ENCODE results near the gene OR2V2. TPM values are rescaled to one million over a fixed set of nuclear protein-coding genes. Genes with fewer than 3 reads are reported as not detected.
"Not testable (repeated sequence)": the region's sequence is repeated elsewhere in the genome, so short reads cannot be mapped to it uniquely, and the experiment has no call there.

The OR2V2 gene
- total RNA-seq: under 1 TPM in 1 of 4 donors, not detected in 3; 0.08 TPM

GRCh38 chr5:181146927-181147636 is at the start of gene OR2V2:
OR2V2 (plus strand) TSS chr5:181147586; CDS start chr5:181154943, 7,357 bp downstream.
- not testable (repeated sequence) for H3K4me3 ChIP-seq, H3K27ac ChIP-seq, ATAC-seq, H3K4me1 ChIP-seq, H3K9me3 ChIP-seq, H3K36me3 ChIP-seq
- WGBS, 2 donors (ENCODE audit: low coverage in 1 of 2): 30 to 35% methylated on average over 4 of the region's 7 CpGs
- H3K27me3 ChIP-seq: peaks cover 90% of the 10 kb centered on the region

GRCh38 chr5:181097759-181098491 is 49.5 kb upstream of the OR2V2 start:
- not testable (repeated sequence) for H3K27ac ChIP-seq, H3K4me1 ChIP-seq, H3K36me3 ChIP-seq, H3K9me3 ChIP-seq
- Histone ChIP-seq H3K27me3 (peaks cover 48% of the 10 kb centered on the region), H3K4me3 (peak overlapping the region in 1 of 2 donors; percentile 19)
- WGBS, 2 donors (ENCODE audit: low coverage in 1 of 2): no CpG with 5 or more reads among the region's 56 CpGs
- ATAC-seq: peak; percentile 22

- no peak for TF ChIP-seq CTCF (IDR thresholded peaks at IDR 0.05)
- no peak for TF ChIP-seq EP300 (IDR thresholded peaks at IDR 0.05)
- no peak for TF ChIP-seq POLR2A (IDR thresholded peaks at IDR 0.05)
- no peak for TF ChIP-seq POLR2AphosphoS5 (IDR thresholded peaks at IDR 0.05)
- Histone ChIP-seq H3K27me3 (peaks cover 42% of the 10 kb centered on the region), H3K9me3 (no peaks in the 10 kb centered on the region), H3K4me3 (no peak overlapping the region), H3K36me3 (no peaks in the 10 kb centered on the region), H3K4me1 (peaks cover 0 to 9% (median 5%) of the 10 kb centered on the region in 3 donors), H3K27ac (no peak overlapping the region)
- ATAC-seq: no peak
- 0 to 23% methylated on average over 1 to 11 of the region's 22 CpGs for WGBS, 2 donors (ENCODE audit: low coverage in 1 of 2)
Measured at GRCh38 chr5:181098762-181099601, 48.4 kb upstream of the OR2V2 start.

GRCh38 chr5:181099602-181100086 is 47.7 kb upstream of the OR2V2 start:
- H3K27me3 ChIP-seq: peaks cover 45% of the 10 kb centered on the region
- H3K36me3 ChIP-seq: no peaks in the 10 kb centered on the region
- WGBS, 2 donors (ENCODE audit: low coverage in 1 of 2): 39% methylated on average over 3 of the region's 11 CpGs; no CpG with 5 or more reads in 1 of the 2 donors
- no peak overlapping the region for H3K4me3 ChIP-seq
- TF ChIP-seq POLR2A (IDR thresholded peaks at IDR 0.05) (no peak), CTCF (IDR thresholded peaks at IDR 0.05) (no peak), POLR2AphosphoS5 (IDR thresholded peaks at IDR 0.05) (no peak), EP300 (IDR thresholded peaks at IDR 0.05) (no peak)
- peaks cover 0 to 9% (median 5%) of the 10 kb centered on the region in 3 donors for H3K4me1 ChIP-seq
- no peak for ATAC-seq
- no peak overlapping the region for H3K27ac ChIP-seq
- H3K9me3 ChIP-seq: no peaks in the 10 kb centered on the region

GRCh38 chr5:181100121-181100875 is 47.1 kb upstream of the OR2V2 start:
- H3K36me3 ChIP-seq: no peaks in the 10 kb centered on the region
- WGBS, 2 donors (ENCODE audit: low coverage in 1 of 2): 0 to 7% methylated on average over 3 to 6 of the region's 62 CpGs
- no peak for TF ChIP-seq POLR2A (IDR thresholded peaks at IDR 0.05)
- TF ChIP-seq EP300 (IDR thresholded peaks at IDR 0.05): no peak
- TF ChIP-seq POLR2AphosphoS5 (IDR thresholded peaks at IDR 0.05): no peak
- TF ChIP-seq CTCF (IDR thresholded peaks at IDR 0.05): no peak
- no peaks in the 10 kb centered on the region for H3K9me3 ChIP-seq
- peaks cover 47% of the 10 kb centered on the region for H3K27me3 ChIP-seq
- H3K4me3 ChIP-seq: no peak overlapping the region
- H3K4me1 ChIP-seq: peaks cover 0 to 9% (median 5%) of the 10 kb centered on the region in 3 donors
- H3K27ac ChIP-seq: no peak overlapping the region
- ATAC-seq: no peak

- H3K4me3 ChIP-seq: not testable (repeated sequence)
- H3K27me3 ChIP-seq: peaks cover 50% of the 10 kb centered on the region
Measured at GRCh38 chr5:181101030-181101641, 46.2 kb upstream of the OR2V2 start.

GRCh38 chr5:181101930-181102674 is 45.3 kb upstream of the OR2V2 start:
- H3K4me3 ChIP-seq: not testable (repeated sequence)
- H3K27me3 ChIP-seq: peaks cover 58% of the 10 kb centered on the region

More at GRCh38 chr5:181101030-181101641, 46.2 kb upstream of the OR2V2 start:
- H3K27ac ChIP-seq, H3K9me3 ChIP-seq, H3K36me3 ChIP-seq, H3K4me1 ChIP-seq: not testable (repeated sequence)
- ATAC-seq: peak; percentile 17
- WGBS, 2 donors (ENCODE audit: low coverage in 1 of 2): no CpG with 5 or more reads among the region's 54 CpGs

More at GRCh38 chr5:181101930-181102674, 45.3 kb upstream of the OR2V2 start:
- H3K4me1 ChIP-seq, ATAC-seq, H3K9me3 ChIP-seq, H3K36me3 ChIP-seq, H3K27ac ChIP-seq: not testable (repeated sequence)
- no CpG with 5 or more reads among the region's 30 CpGs for WGBS, 2 donors (ENCODE audit: low coverage in 1 of 2)

All from gastroesophageal sphincter (tissue), 4 donors.